Activated CD4-positive, alpha-beta T cell treated with anti-CD3 and anti-CD28 coated beads, Interleukin-2, amount 50 U/mL, for 4 hours (primary cell): Measurements from ENCODE around the gene RAD21L1.
A peak's percentile ranks its signal among the peaks of the same experiment; 100 is the strongest.

Experiments
- DNase-seq, 2 experiments: peaks; one replicate each; pipeline ENCODE4 v3.0.0-alpha.2; 2020

Gene RAD21L1

DNA sequence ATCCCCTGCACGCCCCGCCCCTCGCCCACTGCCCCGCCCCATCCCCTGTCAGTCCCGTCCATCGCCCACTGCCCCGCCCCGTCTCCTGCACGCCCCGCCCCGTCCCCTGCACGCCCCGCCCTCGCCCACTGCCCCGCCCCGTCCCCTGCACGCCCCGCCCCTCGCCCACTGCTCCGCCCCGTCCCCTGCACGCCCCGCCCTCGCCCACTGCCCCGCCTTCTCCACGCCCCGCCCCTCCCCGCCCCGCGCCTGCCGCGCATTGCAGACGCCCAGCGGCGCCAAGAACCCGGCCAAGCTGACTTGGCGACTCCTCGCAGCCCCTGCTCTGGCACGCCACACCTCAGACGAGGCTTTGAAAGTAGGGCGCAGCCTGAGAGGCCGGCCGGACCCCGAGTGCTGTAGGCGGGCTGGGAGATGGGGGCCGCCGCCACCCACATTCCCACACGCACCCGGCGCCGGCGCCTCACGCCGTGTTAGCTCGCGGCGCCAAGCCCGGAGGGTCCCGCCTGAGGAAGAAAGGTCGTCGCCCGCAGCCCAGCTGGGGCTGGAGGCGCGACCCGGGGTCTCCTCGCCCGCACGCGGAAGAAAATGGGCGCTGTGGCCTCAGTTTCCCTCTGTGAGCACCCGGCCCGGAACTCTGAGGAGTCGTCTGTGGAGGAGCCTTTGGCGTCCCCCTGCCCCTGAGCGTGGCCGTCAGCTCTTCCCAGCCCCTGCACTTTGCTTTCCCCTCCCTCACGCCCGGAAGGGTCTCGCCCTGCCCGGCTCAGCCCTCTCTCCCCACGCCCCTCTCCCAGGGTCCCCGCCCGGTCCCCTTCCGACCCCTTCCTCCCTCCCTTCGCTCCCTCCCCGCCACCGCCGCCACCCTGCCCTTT lies at the start of gene RAD21L1:
Gene RAD21L1, plus strand, starts transcription at position 262 of the 872 bp plus-strand sequence. CDS start 2,410 bp downstream, outside the sequence.
- DNase-seq, result peak; percentile 77 to 79

DNA sequence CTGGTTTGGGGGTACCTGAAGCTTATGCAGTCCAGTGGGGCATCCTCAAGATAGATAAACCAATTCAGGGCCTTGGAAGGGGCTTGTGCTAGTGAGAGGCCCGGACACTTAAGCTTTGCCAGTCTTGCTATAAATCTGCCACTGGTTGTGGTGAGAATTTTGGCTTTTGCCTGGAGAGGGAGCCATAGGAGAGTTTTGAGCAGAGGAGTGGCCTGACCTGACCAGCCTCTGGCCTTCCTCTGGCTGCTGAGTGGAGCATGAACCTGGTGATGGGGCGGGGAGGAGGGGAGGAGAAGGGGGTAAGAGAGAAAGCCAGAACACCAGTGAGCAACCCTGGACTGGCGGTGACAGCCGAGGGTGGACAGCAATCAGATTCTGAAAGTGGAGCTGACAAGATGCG lies 48.2 kb upstream of the RAD21L1 start:
- no peak for DNase-seq

GRCh38 chr20:1178103-1178502 lies 47.7 kb upstream of the RAD21L1 start:
- DNase-seq, result no peak

GRCh38 chr20:1178623-1179022 lies 47.2 kb upstream of the RAD21L1 start:
- DNase-seq, result no peak

- DNase-seq, result no peak
These were observed 44.9 kb upstream of the RAD21L1 start for GRCh38 chr20:1180949-1181348.

DNA sequence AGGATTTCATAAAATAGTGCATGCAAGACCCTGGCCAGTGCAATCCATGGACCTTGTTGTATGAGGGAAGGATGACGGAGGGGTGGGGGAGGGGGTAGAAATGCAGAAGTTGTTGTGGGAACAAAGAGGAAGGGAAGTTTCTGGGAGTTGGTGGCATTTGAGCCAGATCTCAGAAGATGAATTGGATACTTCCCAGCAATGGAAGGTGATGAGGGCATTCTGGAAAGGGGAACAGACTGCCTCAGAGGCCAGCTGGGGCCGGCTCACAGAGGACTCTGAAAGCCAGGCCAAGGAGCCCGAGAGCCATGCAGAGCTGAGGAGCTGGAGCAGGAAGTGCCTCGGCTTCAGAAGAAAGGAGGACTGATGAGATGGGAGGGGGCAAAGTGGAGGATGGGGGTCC lies 43.7 kb upstream of the RAD21L1 start:
- DNase-seq, result no peak

DNA sequence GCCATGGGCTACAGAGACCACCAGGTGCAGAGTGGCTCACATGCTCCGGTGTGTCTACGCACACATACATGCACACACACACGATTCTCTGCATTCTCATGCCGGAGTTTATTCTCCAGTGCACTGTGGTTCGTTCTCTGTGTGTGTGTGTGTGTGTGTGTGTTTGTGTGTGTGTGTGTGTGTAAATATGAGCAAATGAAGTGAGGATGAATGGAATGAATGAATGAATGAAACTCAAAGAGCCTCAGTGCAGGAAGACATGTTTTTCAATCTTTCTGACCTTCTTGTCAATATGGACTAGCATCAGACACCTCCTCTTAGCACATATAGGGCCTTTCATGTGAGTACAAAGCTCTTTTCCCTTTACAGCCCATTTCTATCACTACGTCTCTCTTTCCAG lies 42.7 kb upstream of the RAD21L1 start:
- DNase-seq, result no peak

DNA sequence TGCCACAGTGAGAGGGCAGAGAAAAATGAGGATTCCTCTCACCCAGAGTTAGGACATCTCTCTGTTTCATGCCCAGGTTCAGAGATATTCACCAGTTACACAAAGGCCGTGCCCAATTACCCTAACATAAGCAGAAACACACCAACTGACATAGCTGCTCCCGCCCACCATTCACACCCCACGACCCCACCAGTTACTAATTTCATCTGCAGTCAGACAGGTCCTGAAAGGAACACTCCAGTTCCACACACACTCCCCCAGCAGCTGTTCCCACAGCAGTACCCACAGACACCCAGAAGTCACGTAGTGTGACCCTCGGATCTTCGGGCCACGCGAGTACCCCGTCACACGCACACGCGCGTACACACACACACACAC lies 41.6 kb upstream of the RAD21L1 start:
- DNase-seq, result no peak

DNA sequence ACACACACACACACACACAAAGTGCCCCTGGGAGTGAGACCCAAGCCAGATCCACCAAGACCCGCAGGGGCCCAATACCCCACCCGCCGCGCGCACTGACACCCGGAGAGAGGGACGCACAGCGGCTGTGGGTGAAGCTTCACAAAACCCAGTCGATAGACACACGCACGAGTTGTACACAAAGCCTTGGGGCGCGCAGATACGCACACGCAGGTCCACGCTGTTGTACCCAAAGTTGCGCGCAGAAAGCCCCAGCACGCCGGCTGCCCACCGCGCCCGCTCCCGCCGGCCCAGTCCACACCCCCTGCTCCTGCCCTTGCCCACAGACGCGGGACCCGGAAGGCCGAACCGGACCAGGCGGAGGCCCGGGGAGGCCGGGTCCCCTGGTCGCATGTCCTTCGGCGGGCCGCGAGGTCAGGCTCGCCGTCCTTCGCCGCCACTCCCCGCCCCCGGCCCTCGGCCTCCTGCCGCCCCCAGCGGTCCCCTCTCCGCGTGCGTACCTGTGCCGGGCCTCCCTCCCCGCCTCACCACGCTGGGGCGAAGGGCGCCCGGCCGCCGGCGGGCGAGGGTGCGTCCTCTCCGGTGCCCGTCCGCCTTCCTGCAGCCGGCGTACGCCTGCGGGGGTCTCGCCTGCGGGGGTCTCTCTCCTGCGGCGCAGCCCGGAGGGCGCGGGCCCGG lies 41.1 kb upstream of the RAD21L1 start, which contains the start of gene TMEM74B:
Gene TMEM74B, minus strand, starts transcription at position 344 of the 678 bp plus-strand sequence. CDS start 1,180 bp downstream, outside the sequence.
- DNase-seq, result no peak

- DNase-seq, result no peak
These were observed 40.5 kb upstream of the RAD21L1 start for GRCh38 chr20:1185316-1185741.

DNA sequence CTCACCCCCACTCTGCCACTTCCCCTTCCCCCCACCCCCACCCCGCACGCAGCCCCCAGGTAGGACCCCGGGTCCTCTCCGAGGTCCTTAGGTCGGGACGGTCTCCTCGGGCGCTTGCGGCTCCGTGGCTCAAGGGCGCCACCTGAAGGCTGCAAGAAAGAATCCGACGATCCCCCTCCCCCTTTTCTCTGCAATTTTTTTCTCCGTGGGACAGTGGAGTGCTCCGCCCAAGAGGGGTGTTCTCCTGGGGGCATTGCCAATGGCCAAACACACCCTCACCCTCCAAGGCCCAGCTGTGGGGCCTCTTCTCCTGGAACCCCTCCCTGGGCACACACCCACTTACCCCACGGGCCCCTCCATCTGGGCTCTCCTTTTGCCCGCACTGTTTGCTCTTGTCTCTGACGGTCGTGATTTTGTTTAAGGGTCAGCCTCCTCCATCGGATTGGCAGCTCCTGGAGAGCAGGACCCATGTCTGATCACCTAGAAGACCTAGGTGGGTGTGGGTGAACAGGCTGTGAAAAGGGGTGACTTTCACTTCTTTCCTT lies 40.0 kb upstream of the RAD21L1 start:
- DNase-seq, result peak; percentile 13 to 16

GRCh38 chr20:1186367-1186991 lies 39.4 kb upstream of the RAD21L1 start:
- DNase-seq, result no peak

DNA sequence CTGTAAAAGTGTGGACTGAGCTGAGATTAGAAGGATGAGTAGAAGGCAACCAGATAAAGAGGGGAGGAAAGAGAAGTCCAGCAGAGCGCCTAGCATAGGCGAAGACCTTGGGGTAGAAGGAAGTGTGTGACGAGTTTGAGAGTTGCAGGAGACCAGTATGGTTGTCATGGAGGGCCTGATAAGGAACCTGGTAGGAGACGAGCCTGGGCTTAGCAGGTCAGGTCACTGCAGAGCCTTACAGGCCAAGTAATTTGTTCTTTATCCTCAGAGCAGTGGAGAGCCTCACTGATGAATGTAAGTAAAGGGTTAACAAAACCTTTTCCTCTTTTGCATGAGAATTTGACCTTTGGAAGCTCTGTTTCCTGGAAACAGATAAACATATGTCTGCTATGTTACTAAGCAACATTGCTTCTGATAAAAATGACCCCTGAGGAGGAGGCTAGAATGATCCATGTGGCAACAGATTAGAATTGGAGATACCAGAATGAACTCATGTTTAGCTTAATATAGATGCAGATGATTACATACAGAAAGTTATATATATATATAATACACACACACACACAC lies 38.2 kb upstream of the RAD21L1 start:
- no peak for DNase-seq

GRCh38 chr20:1188347-1188746 lies 37.5 kb upstream of the RAD21L1 start:
- no peak for DNase-seq

DNA sequence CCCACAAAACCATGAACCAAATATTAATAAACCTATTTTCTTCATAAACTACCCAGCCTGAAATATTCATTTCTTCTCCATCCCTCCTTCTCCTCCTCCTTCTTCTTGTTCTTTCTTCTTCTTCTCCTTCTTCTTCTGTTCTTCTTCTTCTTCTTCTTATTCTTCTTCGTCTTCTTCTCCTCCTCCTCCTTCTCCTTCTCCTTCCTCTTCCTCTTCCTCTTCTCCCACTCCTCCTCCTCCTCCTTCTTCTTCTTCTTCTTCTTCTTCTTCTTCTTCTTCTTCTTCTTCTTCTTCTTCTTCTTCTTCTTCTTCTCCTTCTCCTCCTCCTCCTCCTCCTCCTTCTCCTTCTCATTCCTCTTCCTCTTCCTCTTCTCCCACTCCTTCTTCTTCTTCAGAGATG lies 36.0 kb upstream of the RAD21L1 start:
- no peak for DNase-seq

DNA sequence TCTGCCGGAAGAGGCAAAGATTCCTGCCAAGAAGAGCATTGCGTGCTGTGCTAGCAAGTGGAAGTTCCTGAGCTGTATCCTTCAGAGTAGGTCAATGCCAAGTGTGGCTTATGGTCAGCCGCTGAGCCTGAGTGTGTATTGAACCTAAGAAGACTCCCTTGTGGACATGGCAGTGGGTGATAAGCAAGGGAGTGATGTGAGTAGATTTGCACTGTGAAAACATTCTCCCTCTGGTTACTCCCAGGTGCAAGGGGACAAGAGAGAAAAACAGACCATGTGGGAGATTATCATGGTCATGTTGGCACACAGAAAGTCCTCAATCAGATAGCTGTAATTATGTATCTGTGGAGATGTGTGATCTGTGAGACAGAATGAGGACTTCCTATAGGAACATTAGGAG lies 35.0 kb upstream of the RAD21L1 start:
- no peak for DNase-seq

- DNase-seq, result no peak
These were observed 34.5 kb upstream of the RAD21L1 start for GRCh38 chr20:1191299-1191698.

GRCh38 chr20:1195226-1195625 lies 30.6 kb upstream of the RAD21L1 start:
- DNase-seq, result no peak

GRCh38 chr20:1196634-1197033 lies 29.2 kb upstream of the RAD21L1 start:
- no peak for DNase-seq

DNA sequence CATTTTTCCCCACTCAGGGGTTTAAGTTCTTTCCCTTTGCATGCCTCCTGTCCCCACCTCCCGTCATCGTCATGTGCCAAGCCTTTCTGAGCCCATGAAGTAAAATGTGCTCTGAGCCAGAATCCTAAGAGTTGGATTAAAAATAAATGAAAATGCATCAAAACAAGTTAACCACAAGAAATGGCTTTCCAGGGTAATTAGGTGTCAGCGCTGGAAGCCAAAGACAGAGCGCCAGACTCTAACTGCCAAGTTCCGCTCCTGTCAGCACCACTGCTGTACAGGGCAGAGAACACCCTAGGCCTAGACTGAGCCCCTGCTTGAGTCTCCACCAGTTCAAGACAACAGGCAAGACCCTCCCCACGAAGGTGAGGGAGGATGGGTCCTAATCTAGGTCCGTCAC lies 28.0 kb upstream of the RAD21L1 start:
- DNase-seq, result no peak

GRCh38 chr20:1198751-1199150 lies 27.1 kb upstream of the RAD21L1 start:
- no peak for DNase-seq

- DNase-seq, result no peak
These were observed 26.5 kb upstream of the RAD21L1 start for GRCh38 chr20:1199212-1199873.
